H9 (cell line): ENCODE results near the gene TRIO. TPM values are rescaled to one million over a fixed set of nuclear protein-coding genes. Genes with fewer than 3 reads are reported as not detected.

Experiments
- DNase-seq: peaks from one replicate; pipeline ENCODE4 v3.0.0-alpha.2; 2017
- H2AFZ ChIP-seq: one replicate; pipeline ENCODE4 v1.6.1; 2013; ENCODE audit warnings: mild to moderate bottlenecking, low read length, control low read depth, moderate library complexity
- H2AK5ac ChIP-seq: 2 replicates; pipeline ENCODE4 v1.6.1; 2013; ENCODE audit warnings: low read length, control low read depth, mixed read lengths; ENCODE audit not compliant: insufficient read length
- H2BK120ac ChIP-seq: one replicate; pipeline ENCODE4 v1.6.1; 2013; ENCODE audit warnings: low read depth, mild to moderate bottlenecking, low read length, control low read depth, inconsistent platforms; ENCODE audit not compliant: poor library complexity, severe bottlenecking
- H2BK12ac ChIP-seq: 2 replicates; pipeline ENCODE4 v1.6.1; 2013; ENCODE audit warnings: low read length, control low read depth, mixed read lengths, low read depth; ENCODE audit not compliant: insufficient read length
- H2BK15ac ChIP-seq: 2 replicates; pipeline ENCODE4 v1.6.1; 2013; ENCODE audit warnings: low read depth, low read length, control low read depth
- H2BK20ac ChIP-seq: one replicate; pipeline ENCODE4 v1.6.1; 2013; ENCODE audit warnings: low read depth, mild to moderate bottlenecking, low read length, control low read depth, inconsistent platforms; ENCODE audit not compliant: poor library complexity, severe bottlenecking
- H2BK5ac ChIP-seq: 2 replicates; pipeline ENCODE4 v1.6.1; 2013; ENCODE audit warnings: low read length, control low read depth, mixed read lengths; ENCODE audit not compliant: insufficient read length
- H3K14ac ChIP-seq: 2 replicates; pipeline ENCODE4 v1.6.1; 2013; ENCODE audit warnings: low read length, control low read depth; ENCODE audit not compliant: insufficient read depth
- H3K18ac ChIP-seq: 2 replicates; pipeline ENCODE4 v1.6.1; 2013; ENCODE audit warnings: low read depth, mild to moderate bottlenecking, mixed read lengths, low read length, control low read depth; ENCODE audit not compliant: insufficient read length
- H3K23ac ChIP-seq: 2 replicates; pipeline ENCODE4 v1.6.1; 2013; ENCODE audit warnings: low read length, control low read depth, mixed read lengths, low read depth; ENCODE audit not compliant: insufficient read length
- H3K23me2 ChIP-seq: 2 replicates; pipeline ENCODE4 v1.6.1; 2013; ENCODE audit warnings: low read depth, mild to moderate bottlenecking, mixed read lengths, low read length, control low read depth; ENCODE audit not compliant: insufficient read length, poor library complexity, severe bottlenecking
- H3K27ac ChIP-seq: 2 replicates; pipeline ENCODE4 v1.5.1; 2013; ENCODE audit warnings: low read length, control low read depth, mixed read lengths, low read depth; ENCODE audit not compliant: insufficient read length
- H3K27me3 ChIP-seq: 2 replicates; pipeline ENCODE4 v1.6.1; 2013; ENCODE audit warnings: low read length, control low read depth, inconsistent platforms; ENCODE audit not compliant: insufficient read depth
- H3K4ac ChIP-seq: 2 replicates; pipeline ENCODE4 v1.6.1; 2013; ENCODE audit warnings: low read depth, mild to moderate bottlenecking, control low read depth, inconsistent platforms, low read length, moderate library complexity
- H3K4me1 ChIP-seq: 2 replicates; pipeline ENCODE4 v1.6.1; 2013; ENCODE audit warnings: low read length, control low read depth, inconsistent platforms; ENCODE audit not compliant: insufficient read depth
- H3K4me2 ChIP-seq: 2 replicates; pipeline ENCODE4 v1.6.1; 2013; ENCODE audit warnings: low read length, control low read depth, mixed read lengths; ENCODE audit not compliant: insufficient read length, insufficient read depth
- H3K56ac ChIP-seq: 2 replicates; pipeline ENCODE4 v1.6.1; 2013; ENCODE audit warnings: low read depth, mild to moderate bottlenecking, mixed read lengths, low read length, control low read depth; ENCODE audit not compliant: insufficient read length
- H3K79me1 ChIP-seq: 2 replicates; pipeline ENCODE4 v1.6.1; 2013; ENCODE audit warnings: low read depth, mild to moderate bottlenecking, moderate library complexity, low read length, control low read depth, inconsistent platforms; ENCODE audit not compliant: insufficient read depth, poor library complexity, severe bottlenecking
- H3K79me2 ChIP-seq: 2 replicates; pipeline ENCODE4 v1.6.1; 2013; ENCODE audit warnings: low read length, control low read depth, inconsistent platforms; ENCODE audit not compliant: insufficient read depth
- H3K9ac ChIP-seq: 2 replicates; pipeline ENCODE4 v1.6.1; 2013; ENCODE audit warnings: low read length, control low read depth, mixed read lengths; ENCODE audit not compliant: insufficient read length; ENCODE audit errors: extremely low read depth
- H3K9me3 ChIP-seq: one replicate; pipeline ENCODE4 v1.6.1; 2013; ENCODE audit warnings: low read depth, low read length, inconsistent platforms; ENCODE audit not compliant: control insufficient read depth
- H3T11ph ChIP-seq: one replicate; pipeline ENCODE4 v1.6.1; 2013; ENCODE audit warnings: mild to moderate bottlenecking, low read length, control low read depth, inconsistent platforms
- H4K20me1 ChIP-seq: one replicate; pipeline ENCODE4 v1.6.1; 2013; ENCODE audit not compliant: control insufficient read depth, insufficient read length, insufficient read depth
- H4K5ac ChIP-seq: 2 replicates; pipeline ENCODE4 v1.6.1; 2013; ENCODE audit warnings: low read depth, mild to moderate bottlenecking, mixed read lengths, low read length, control low read depth; ENCODE audit not compliant: insufficient read length
- H4K8ac ChIP-seq: replicated peaks from 2 replicates; pipeline ENCODE4 v1.6.1; 2013; ENCODE audit warnings: low read length, control low read depth, mixed read lengths, low read depth; ENCODE audit not compliant: insufficient read length
- H4K91ac ChIP-seq: 2 replicates; pipeline ENCODE4 v1.6.1; 2013; ENCODE audit warnings: low read depth, mild to moderate bottlenecking, moderate library complexity, mixed read lengths, low read length, control low read depth; ENCODE audit not compliant: insufficient read length
- H3K27ac Mint-ChIP-seq, 3 experiments: 2 replicates in 2 of 3; 3 replicates in 1 of 3; pipeline ENCODE4 v1.8.0; 2020 to 2021; ENCODE audit warnings: mixed read lengths in 3 of 3, mild to moderate bottlenecking in 1 of 3, moderate library complexity in 1 of 3
- H3K27me3 Mint-ChIP-seq: 2 replicates; pipeline ENCODE4 v1.8.0; 2021; ENCODE audit warnings: low read depth, mild to moderate bottlenecking, moderate library complexity, mixed read lengths
- H3K36me3 Mint-ChIP-seq, 3 experiments: 2 replicates in 2 of 3; 3 replicates in 1 of 3; pipeline ENCODE4 v1.8.0; 2020 to 2021; ENCODE audit warnings: low read depth in 3 of 3, mixed read lengths in 3 of 3; ENCODE audit not compliant: insufficient read depth in 1 of 3
- H3K4me1 Mint-ChIP-seq, 2 experiments: 2 replicates each; pipeline ENCODE4 v1.8.0; 2020; ENCODE audit warnings: mixed read lengths in 2 of 2
- H3K4me3 Mint-ChIP-seq, 2 experiments: 2 replicates in 1 of 2; 3 replicates in 1 of 2; pipeline ENCODE4 v1.8.0; 2020 to 2021; ENCODE audit warnings: mild to moderate bottlenecking in 2 of 2, mixed read lengths in 2 of 2, moderate library complexity in 1 of 2
- H3K9me3 Mint-ChIP-seq, 2 experiments: 2 replicates in 1 of 2; 3 replicates in 1 of 2; pipeline ENCODE4 v1.8.0; 2020; ENCODE audit warnings: mild to moderate bottlenecking in 2 of 2, mixed read lengths in 2 of 2, moderate library complexity in 1 of 2
- WGBS: extraction: QIAGEN DNeasy Blood & Tissue Kit; methylation state at CpG from one replicate; pipeline ENCODE4 v1.1.7; 2013; ENCODE audit warnings: missing lambda C conversion rate, low lambda C conversion rate, mixed read lengths; ENCODE audit not compliant: insufficient read length; ENCODE audit errors: extremely low coverage; 5-methylcytosine and 5-hydroxymethylcytosine counted together
- total RNA-seq: library from RNA; stranded (reverse); gene quantifications from 2 replicates; pipeline ENCODE4 v1.2.1, GENCODE V29; 2021
- TF ChIP-seq, protein P1 (sequence below): fragments of 200-600 bp; sonication (generic); conservative IDR thresholded peaks from 3 replicates; pipeline ENCODE4 v1.8.0; 2021; ENCODE audit warnings: antibody characterized with exemption, mild to moderate bottlenecking

The TRIO gene
- total RNA-seq, 1 experiment from 2014 or later: 87.8 TPM

DNA sequence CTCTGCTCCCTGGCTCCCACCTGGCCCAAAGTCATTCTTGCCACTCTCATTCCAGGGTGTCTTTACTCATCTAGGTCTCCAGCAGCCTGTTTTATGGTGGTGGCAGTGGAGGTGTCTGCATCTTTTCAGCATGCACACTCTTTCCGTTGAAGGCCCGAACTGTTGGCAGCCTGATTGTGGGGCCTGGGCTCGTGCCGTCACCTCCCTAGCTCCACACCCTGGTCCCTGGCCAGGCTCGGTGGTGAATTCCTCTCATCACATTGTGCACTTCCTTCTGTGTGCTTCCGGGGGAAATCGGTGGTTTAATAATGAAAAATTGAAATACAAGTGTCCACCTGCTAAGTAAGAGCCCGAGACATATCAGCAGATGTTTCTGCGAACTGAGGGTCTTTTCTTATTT lies 214.3 kb downstream of the TRIO start:
- WGBS: no CpG with 5 or more reads among the region's 9 CpGs
- H3K14ac ChIP-seq: no peak overlapping the region
- H3K4me2 ChIP-seq: peak overlapping the region; percentile 57
- H2BK20ac ChIP-seq: no peak overlapping the region
- no peak overlapping the region for H4K8ac ChIP-seq
- no peak overlapping the region for H3K27ac ChIP-seq
- H2AK5ac ChIP-seq: no peak overlapping the region
- no peak overlapping the region for H3K56ac ChIP-seq
- peaks cover 5% of the 10 kb centered on the region for H3K4me1 ChIP-seq
- H3K79me2 ChIP-seq: no peaks in the 10 kb centered on the region
- no peak overlapping the region for H2AFZ ChIP-seq
- no peak overlapping the region for H2BK15ac ChIP-seq
- Mint-ChIP-seq H3K36me3 (peaks cover 14 to 31% (median 30%) of the 10 kb centered on the region in 3 experiments; a peak in 6 of 7 replicates), H3K4me3 (peak overlapping the region; percentile 48 to 67; a peak in 4 of 5 replicates), H3K4me1 (peaks cover 25 to 27% of the 10 kb centered on the region in 2 experiments), H3K27ac (peak overlapping the region; percentile 39 to 70 (median 55)), H3K27me3 (no peaks in the 10 kb centered on the region), H3K9me3 (no peaks in the 10 kb centered on the region)
- no peak overlapping the region for H3K18ac ChIP-seq
- H3K79me1 ChIP-seq: no peaks in the 10 kb centered on the region
- H2BK5ac ChIP-seq: no peak overlapping the region
- H3K23me2 ChIP-seq: no peaks in the 10 kb centered on the region
- H2BK12ac ChIP-seq: no peak overlapping the region
- no peak overlapping the region for H3K23ac ChIP-seq
- H4K5ac ChIP-seq: no peak overlapping the region
- no peak overlapping the region for H4K91ac ChIP-seq
- H3K9ac ChIP-seq: no peak overlapping the region
- TF ChIP-seq, protein P1, sequence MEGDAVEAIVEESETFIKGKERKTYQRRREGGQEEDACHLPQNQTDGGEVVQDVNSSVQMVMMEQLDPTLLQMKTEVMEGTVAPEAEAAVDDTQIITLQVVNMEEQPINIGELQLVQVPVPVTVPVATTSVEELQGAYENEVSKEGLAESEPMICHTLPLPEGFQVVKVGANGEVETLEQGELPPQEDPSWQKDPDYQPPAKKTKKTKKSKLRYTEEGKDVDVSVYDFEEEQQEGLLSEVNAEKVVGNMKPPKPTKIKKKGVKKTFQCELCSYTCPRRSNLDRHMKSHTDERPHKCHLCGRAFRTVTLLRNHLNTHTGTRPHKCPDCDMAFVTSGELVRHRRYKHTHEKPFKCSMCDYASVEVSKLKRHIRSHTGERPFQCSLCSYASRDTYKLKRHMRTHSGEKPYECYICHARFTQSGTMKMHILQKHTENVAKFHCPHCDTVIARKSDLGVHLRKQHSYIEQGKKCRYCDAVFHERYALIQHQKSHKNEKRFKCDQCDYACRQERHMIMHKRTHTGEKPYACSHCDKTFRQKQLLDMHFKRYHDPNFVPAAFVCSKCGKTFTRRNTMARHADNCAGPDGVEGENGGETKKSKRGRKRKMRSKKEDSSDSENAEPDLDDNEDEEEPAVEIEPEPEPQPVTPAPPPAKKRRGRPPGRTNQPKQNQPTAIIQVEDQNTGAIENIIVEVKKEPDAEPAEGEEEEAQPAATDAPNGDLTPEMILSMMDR: no peak
- H3K9me3 ChIP-seq: no peaks in the 10 kb centered on the region
- no peak for DNase-seq
- no peak overlapping the region for H3K4ac ChIP-seq
- no peak overlapping the region for H3T11ph ChIP-seq
- no peaks in the 10 kb centered on the region for H4K20me1 ChIP-seq
- H2BK120ac ChIP-seq: no peak overlapping the region
- H3K27me3 ChIP-seq: no peaks in the 10 kb centered on the region
